ENCODE measurements around the gene SIRT1. TPM values are rescaled to one million over a fixed set of nuclear protein-coding genes. Genes with fewer than 3 reads are reported as not detected.
"Not testable (repeated sequence)": the region's sequence is repeated elsewhere in the genome, so short reads cannot be mapped to it uniquely, and the experiment has no call there.

Gene SIRT1
- total RNA-seq, 1 experiment from 2014 or later: 42.6 TPM

GRCh38 chr10:67869996-67870395, 14.5 kb upstream of the SIRT1 start:
- no peak overlapping the region for H3K27ac ChIP-seq (ENCODE audit: low read depth, low read length, poor library complexity, severe bottlenecking)
- no peak overlapping the region for H3K4me3 ChIP-seq (ENCODE audit: low read depth, low read length, poor library complexity, severe bottlenecking)
- no peak for DNase-seq (ENCODE audit: low spot score)
- no peaks in the 10 kb centered on the region for H3K4me1 ChIP-seq (ENCODE audit: insufficient read depth, low read length, poor library complexity, severe bottlenecking)
- no peak for TF ChIP-seq CTCF (conservative IDR thresholded peaks at IDR 0.05; ENCODE audit: low read depth, low read length)
- TF ChIP-seq EZH2 (IDR thresholded peaks at IDR 0.05; ENCODE audit: borderline replicate concordance, low read depth, low read length, poor library complexity, severe bottlenecking): no peak
- intact Hi-C loops (cut with micrococcal nuclease; ENCODE audit: unreplicated experiment): no loop called here
- no peaks in the 10 kb centered on the region for H3K27me3 ChIP-seq (replicated peaks; ENCODE audit: insufficient read depth, low read depth, low read length, poor library complexity)
- BruUV-seq (replicated peaks): no TSS peak
- POLR2A ChIA-PET (ENCODE audit: low non-redundant PET): no interaction called here
- no peaks in the 10 kb centered on the region for H3K9me3 ChIP-seq (ENCODE audit: low read depth, low read length, poor library complexity, severe bottlenecking)
- H3K36me3 ChIP-seq (ENCODE audit: insufficient read depth, low read length, poor library complexity, severe bottlenecking): no peaks in the 10 kb centered on the region
- CTCF ChIA-PET: no interaction called here

- CTCF ChIA-PET: no interaction called here
- TF ChIP-seq EZH2 (IDR thresholded peaks at IDR 0.05; ENCODE audit: borderline replicate concordance, low read depth, low read length, poor library complexity, severe bottlenecking): no peak
- TF ChIP-seq CTCF (conservative IDR thresholded peaks at IDR 0.05; ENCODE audit: low read depth, low read length): no peak
- intact Hi-C loops (cut with micrococcal nuclease; ENCODE audit: unreplicated experiment): no loop called here
- no peak overlapping the region for H3K4me3 ChIP-seq (ENCODE audit: low read depth, low read length, poor library complexity, severe bottlenecking)
- H3K36me3 ChIP-seq (ENCODE audit: insufficient read depth, low read length, poor library complexity, severe bottlenecking): no peaks in the 10 kb centered on the region
- H3K9me3 ChIP-seq (ENCODE audit: low read depth, low read length, poor library complexity, severe bottlenecking): no peaks in the 10 kb centered on the region
- H3K27ac ChIP-seq (ENCODE audit: low read depth, low read length, poor library complexity, severe bottlenecking): no peak overlapping the region
- BruUV-seq (replicated peaks): no TSS peak
- no peak for DNase-seq (ENCODE audit: low spot score)
- no peaks in the 10 kb centered on the region for H3K4me1 ChIP-seq (ENCODE audit: insufficient read depth, low read length, poor library complexity, severe bottlenecking)
- H3K27me3 ChIP-seq (replicated peaks; ENCODE audit: insufficient read depth, low read depth, low read length, poor library complexity): no peaks in the 10 kb centered on the region
- POLR2A ChIA-PET (ENCODE audit: low non-redundant PET): no interaction called here
Observed at GRCh38 chr10:67875340-67876238, 8.9 kb upstream of the SIRT1 start.

- H3K9me3 ChIP-seq (ENCODE audit: low read depth, low read length, poor library complexity, severe bottlenecking); H3K4me3 ChIP-seq (ENCODE audit: low read depth, low read length, poor library complexity, severe bottlenecking); DNase-seq (ENCODE audit: low spot score); H3K27ac ChIP-seq (ENCODE audit: low read depth, low read length, poor library complexity, severe bottlenecking); H3K27me3 ChIP-seq (replicated peaks; ENCODE audit: insufficient read depth, low read depth, low read length, poor library complexity); BruUV-seq (replicated peaks); CTCF ChIA-PET; H3K4me1 ChIP-seq (ENCODE audit: insufficient read depth, low read length, poor library complexity, severe bottlenecking); intact Hi-C loops (cut with micrococcal nuclease; ENCODE audit: unreplicated experiment); H3K36me3 ChIP-seq (ENCODE audit: insufficient read depth, low read length, poor library complexity, severe bottlenecking): not testable (repeated sequence)
- POLR2A ChIA-PET (ENCODE audit: low non-redundant PET): interaction anchor here (0.6 to 0.7 kb wide), 2 partner anchors 10 to 322 kb away, joined by 3 to 7 read pairs; no protein-coding TSS in a partner anchor
Observed at GRCh38 chr10:67877421-67877820, 7.0 kb upstream of the SIRT1 start.

Measured in A673 (cell line).